HG02571 (cell line): ENCODE measurements around the gene CAPZB.

Source experiments
- ATAC-seq: cut with Tn5 transposase; IDR thresholded peaks from one replicate; pipeline ENCODE4 v1.9.1; 2021; ENCODE audit warnings: mild to moderate bottlenecking, moderate library complexity; ENCODE audit not compliant: unreplicated experiment

Gene CAPZB

DNA sequence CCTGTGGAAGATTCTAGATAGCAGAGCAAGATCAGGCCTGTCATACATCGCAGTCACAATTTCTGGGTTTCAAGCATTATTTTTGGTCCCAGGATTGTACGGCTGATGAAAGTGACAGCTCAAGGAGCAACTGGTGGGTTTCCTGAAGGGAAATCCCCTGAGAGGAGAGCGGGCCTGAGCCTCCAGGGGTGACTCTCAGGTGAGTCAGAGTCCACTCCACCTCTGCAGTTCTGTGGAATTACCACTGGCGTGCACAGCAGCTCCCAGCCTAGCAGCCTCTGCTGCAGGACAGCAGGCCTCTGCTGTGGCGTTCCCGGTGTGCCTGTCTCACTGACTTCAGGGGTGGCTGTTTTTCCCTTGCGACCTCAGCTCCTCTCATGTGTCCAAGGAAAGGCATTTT lies 148.8 kb downstream of the CAPZB start:
- ATAC-seq, result no peak

DNA sequence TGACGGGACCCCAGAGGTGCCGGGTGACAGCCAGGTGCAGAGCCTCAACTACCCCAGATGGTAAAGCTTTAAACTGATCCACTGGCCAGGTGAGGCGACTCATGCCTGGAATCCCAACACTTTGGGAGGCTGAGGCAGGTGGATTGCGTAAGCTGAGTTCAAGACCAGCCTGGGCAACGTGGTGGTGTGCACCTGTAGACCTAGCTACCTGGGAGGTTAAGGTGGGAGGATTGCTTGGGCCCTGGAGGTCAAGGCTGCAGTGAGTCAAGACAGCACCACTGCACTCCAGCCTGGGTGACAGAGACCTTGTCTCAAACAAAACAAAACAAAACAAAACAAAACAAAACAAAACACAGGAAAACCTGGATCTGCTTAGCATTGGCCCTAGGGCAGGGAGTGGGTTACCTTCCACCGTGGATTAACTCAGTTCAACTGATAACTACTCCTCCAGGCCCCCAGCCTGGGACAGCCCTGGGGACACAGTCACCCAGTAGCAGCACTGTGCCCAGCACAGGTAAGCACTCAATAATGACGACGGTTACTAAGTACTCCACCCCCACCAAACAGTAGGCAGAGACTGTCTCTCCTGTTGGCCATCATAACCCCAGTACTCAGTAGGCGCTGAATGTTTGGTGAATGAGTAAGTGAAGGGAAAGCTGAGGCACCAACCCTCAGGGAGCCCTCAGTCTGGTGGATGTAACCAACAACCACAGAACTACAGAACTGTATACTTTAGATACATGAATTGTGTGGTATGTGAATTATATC lies 151.6 kb downstream of the CAPZB start:
- no peak for ATAC-seq

DNA sequence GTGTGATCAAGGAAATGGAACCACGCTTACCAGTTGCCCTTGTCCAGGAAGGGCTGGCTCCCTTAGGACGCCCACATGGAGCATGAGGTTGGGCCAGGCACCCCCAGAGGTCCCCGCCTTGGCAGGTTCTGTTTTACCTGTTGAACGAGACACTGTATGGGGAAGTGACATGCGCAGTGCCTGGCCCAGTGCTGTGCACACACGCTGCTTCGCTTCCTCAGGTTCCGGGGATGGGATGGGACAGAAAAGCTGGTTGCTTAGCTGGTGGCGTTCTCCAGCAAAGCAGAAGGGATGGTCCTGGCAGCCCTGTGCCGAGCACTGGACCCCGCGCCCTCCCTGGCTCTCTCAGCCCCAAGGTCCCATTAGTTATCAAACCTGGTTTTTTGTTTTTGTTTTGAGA lies 152.5 kb downstream of the CAPZB start:
- no peak for ATAC-seq

DNA sequence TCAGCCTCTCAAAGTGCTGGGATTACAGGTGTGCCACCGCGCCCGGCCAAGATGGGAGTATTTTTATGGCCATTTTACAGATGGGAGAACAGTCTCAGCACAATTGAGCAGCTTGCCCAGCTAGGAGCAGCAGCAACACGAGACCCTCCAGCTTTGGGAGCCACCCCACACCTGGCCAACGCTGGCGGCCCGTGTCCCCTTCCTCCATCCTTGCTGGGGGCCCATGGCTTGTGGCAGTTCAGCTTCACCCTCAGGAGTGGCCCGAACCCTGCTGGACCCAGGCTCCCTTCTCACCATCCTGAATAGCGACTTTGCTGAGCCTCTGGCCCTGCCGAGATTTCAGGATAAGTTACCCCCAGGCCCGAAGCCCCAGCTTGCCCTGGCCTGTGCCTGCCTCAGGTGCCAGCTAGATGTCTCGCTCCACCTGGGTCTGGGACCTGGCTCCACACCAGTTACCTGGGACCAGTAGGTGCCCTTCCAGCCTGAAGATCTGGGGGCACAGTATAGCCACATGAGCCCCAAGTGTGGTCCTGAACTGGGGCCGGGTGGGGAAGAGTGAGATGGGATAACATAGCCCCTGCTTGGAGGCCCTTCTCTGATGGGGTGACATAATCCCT lies 154.0 kb downstream of the CAPZB start:
- no peak for ATAC-seq

DNA sequence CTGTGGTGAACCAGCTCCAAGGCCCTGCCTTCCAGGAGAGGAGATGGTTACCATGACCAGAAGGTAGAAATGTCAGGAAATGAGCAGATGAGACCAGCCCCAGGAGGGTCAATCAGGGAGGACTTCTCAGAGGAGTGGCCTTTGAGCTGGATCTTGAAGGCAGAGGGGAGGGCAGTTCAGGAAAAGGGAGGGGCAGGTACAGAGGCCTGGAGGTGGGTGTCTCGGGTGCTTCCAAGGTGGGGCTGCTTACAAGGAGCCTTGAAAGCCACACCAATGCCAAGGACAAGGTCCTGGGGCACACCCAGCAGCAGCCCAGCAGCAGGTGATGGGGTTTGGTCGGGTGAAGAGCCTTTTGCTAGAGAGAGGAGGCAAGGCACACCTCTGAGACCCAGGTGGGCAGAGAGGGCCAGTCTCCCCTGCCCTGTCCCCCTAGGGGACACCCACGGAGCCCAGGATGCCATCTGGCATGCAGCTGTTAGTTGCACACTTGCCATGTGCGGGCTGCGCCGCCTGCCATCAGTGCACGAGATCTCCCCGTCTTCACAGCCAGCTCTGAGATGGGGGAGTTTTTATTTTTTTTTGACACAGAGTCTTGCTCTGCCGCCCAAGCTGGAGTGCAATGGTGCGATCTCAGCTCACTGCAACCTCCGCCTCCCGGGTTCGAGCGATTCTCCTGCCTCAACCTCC lies 154.7 kb downstream of the CAPZB start:
- ATAC-seq, result no peak

DNA sequence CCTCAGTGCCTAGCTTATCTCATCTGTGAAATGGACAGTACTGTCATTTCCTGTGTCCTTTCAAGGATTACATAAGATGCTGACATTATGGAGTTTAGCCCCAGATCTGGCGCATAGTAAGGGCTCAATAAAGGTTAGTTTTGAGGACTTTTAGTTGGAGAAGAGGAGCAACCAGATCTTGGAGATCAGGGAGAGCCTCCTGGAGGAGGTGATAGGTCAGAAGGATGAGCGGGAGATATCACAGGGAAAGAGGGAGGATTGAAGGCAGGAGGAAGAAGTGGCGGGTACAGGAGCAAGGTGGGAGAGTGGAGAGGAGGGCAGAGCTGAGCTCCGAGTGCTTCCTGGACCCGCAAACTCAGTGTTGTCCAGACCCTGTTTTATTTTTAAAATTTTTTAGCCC lies 155.7 kb downstream of the CAPZB start:
- ATAC-seq, result no peak

DNA sequence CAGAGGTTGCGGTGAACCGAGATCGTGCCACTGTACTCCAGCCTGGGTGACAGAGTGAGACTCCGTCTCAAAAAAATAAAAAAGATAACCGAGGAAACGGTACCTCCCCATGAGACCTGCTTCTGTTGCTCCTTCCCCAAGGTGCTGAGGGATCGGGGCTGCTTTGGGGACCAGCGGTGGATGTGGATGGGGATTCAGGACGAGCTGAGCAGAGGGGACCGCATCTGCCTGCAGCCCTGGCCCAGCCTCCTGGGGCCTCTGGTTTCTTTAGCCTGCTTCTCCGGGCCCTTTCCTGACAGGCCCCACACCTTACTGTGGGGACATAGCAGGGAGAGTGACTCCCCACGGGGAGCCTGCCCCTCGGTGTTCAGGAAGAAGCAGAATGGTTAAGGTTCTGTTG lies 156.2 kb downstream of the CAPZB start:
- ATAC-seq, result no peak

DNA sequence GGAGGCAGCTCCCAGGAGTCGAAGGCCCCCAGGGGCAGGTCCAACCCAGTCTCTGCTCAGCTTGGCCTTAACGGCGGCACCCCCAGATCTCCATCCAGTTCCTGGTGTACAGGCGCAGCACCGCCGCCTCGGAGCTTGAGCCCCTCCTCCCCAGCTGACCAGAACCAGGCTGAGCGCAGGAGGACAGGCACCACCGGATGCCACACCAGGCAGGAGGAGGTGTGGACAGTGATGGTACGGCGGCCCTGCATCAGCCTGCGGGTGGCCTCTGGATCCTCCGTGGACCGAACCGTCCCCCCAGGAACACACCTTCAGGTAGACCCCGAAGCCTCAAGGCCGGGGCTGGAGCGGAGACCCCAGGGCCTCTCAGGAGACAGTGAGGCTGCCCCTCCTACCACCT lies 156.9 kb downstream of the CAPZB start:
- no peak for ATAC-seq

DNA sequence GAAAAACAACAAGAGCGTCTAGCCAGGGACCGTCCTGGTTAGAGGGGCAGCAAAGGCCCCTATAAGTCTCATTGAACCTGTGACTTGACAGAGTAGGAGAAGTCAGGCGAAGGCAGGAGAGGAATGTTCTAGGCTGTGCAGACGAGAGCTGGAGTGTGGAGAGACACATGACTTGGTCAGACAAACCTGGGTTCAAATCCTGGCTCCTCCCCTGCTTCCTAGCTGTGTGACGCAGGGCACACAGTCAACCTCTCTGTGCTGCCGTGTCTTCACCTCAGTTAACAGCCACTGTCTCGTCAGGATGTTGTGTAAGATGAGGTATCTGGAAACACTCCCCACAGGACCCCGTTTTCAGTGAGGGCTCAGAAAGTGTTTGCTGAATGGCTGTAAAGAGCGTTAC lies 157.6 kb downstream of the CAPZB start:
- ATAC-seq, result no peak

DNA sequence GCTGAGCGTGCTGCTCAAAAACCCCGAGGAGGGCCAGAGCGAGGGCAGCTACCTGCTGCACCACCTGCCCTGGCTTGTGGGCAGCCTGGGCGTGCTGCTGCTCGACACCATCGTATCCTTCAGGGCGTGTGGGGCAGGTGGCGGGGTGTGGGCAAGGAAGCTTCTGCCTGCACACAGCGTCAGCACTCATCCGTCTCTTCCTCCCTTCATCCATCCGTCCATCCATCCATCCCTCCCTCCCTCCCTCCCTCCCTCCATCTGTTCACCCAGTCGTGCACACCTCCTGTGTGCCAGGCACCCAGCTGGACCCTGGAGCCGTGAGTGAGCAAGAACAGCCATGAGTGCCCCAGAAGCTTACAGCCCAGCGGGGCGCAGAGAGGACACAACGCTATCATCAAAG lies 158.0 kb downstream of the CAPZB start:
- no peak for ATAC-seq

DNA sequence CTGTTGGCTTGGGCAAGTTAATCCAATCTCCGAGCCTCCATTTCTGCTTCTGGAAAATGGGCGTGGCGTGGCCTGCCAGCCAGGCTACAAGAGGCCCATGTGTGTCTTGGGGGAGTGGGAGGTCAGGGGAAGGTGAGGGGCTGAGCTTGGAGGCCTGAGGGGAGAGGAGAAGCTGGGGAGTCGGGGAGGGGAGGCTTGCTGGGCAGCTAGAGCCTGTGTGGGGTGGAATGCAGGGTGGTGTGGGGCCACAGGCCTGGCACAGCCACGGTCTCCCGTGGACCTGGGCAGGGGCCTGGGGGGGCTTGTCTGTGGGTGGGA lies 158.6 kb downstream of the CAPZB start:
- ATAC-seq, result no peak

DNA sequence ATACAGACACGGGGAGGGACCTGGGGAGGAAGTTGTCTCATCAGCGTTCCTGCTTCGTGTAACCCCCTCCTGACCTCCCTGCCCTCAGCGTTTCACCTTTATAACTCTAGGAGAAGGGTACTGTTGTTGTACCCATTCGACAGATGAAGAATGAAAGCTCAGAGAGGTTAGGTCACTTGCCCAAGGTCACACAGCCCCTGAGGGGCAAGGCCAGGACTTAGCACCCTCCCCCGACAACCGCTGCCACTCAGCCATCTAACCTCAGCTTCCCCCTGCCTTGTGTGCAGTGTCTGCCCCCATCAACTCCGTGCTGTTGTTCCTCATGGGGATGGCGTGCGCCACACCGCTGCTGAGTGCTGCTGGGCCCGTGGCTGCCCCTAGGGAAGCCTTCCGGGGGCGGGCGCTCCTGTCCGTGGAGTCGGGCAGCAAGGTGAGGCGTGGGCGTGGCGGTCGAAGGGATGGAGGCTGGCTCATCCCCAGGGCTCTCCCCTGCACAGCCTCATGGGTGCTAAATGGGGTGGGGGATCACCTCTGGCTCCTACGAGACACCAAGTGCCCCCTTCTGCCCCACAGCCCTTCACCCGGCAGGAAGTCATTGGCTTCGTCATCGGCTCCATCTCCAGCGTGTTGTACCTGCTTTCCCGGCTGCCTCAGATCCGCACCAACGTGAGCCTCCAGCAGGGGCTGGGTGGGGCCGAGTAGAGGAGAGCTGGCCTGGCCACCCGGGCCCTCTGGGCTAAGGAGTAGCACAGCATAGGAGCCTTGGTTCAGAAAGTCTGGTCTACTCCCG lies 159.2 kb downstream of the CAPZB start:
- no peak for ATAC-seq

DNA sequence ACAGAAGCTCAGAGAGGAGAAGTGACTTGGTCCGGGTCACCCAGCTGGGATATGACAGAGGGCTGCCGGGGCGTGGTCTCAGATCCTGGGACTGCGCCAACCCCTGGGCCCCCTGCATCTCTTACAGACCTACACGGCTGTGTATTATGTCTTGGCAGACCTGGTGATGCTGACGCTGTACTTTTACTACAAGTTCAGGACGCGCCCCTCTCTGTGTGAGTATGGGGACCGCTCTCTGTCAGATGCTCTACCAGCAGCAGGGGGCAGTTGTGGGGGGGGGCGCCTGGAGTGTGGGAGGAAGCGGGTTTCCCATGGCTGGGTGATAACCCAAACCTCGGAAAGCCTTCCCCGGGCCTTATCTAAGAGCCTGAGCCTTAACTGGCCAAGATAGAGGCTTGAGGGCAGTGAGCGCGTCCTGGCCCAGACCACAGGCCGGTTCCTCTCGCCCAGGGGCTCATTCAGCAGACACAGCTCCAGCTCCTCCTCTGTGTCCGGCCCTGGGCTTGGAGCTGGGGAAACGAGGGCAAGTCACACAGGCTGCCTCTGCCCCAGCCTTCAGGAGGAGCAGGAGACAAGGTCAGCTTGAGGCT lies 159.9 kb downstream of the CAPZB start:
- ATAC-seq, result no peak

DNA sequence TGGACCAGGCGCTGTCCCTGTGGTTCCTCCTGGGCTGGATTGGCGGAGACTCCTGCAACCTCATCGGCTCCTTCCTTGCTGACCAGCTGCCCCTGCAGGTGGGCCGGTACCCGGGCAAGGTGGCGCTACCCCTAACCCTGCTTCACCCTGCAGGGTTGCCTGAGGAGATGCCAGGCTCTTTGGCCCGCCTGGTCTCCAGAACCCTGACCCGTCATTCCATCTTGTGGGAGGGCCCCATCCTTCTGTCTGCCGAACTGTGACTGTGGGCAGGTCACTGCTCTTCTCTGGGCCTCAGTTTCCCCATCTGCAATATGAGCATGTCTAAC lies 160.7 kb downstream of the CAPZB start:
- no peak for ATAC-seq

DNA sequence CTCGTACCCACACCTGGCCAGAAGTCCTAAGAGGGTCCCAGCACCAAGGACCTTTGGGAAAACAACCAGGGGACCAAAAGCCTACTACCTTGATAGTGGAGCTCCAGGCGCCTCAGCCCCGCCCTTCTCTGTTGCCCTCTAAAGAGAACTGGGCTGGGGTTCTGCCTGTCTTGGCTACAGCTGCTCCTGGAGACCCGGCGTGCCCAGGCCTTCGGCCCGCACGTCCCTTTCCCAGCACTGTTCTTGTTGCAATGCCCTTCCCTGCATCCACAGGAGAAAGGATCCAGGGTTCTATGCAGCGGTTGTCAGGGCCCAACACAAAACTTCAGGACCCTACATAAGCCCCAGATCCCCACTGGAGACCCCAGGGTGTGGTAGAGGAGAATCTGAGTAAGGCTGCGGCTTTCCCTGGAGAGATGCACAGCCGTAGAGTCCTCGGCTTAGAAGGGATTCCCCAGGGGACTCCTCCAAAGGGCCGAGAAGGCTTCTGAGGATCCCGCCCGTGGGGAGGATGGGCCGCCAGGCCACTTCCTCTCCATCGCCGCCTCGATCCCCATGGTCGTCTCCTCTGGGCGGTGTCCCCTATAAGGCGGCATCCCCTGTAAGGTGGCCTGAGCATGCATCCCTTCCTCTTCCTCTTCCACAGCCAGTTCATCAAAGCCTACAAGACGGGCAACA lies 161.2 kb downstream of the CAPZB start:
- no peak for ATAC-seq

DNA sequence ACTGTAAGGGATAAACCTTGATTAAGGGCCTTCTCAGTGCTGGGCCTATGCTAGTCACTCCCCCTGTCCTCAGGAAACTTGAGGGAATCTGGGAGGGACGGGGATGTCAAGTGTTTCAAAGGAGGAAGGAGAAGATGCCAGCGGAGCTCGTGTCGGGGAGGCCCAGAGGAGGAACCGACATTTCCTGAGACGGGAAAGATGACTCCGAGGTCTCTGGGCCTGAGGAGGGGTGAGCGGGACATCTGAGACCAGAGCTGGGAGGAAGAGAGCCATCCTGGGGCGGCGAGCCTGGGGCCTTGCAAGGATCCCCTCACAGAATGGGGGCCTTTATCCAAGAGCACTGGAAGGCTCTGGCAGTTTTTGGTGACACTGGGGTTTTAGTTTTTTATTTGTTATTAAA lies 162.9 kb downstream of the CAPZB start:
- no peak for ATAC-seq

DNA sequence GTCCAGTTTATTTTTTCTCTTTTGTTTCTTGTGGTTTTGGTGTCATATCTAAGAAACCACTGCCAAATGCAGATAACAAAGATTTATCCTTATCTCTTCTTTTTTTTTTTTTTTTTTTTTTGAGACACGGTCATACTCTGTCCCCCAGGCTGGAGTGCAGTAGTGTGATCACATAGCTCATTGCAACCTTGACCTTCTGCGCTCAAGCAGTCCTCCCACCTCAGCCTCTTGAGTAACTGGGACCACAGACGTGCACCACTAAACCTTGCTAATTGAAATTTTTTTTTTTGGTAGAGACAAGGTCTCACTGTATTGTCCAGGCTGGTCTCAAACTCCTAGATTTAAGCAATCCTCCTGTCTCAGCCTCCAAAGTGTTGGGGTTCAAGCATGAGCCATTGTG lies 164.3 kb downstream of the CAPZB start:
- no peak for ATAC-seq

DNA sequence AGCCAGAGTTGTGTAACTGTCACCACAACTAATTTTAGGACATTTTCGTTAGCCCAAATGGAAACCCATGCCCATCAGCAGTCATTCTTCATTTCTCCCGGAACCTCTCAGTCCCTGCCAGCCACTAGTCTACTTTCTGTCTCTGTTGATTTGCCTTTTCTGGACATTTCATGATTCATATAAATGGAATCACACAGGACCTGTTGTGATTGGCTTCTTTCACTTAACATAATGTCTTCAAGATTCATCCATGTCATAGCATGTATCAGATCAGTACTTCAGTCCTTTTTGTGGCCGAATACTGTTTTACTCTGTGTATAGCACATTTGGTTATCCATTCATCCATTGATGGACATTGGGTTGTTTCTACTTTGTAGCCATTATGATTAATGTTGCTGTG lies 166.1 kb downstream of the CAPZB start:
- ATAC-seq, result no peak

DNA sequence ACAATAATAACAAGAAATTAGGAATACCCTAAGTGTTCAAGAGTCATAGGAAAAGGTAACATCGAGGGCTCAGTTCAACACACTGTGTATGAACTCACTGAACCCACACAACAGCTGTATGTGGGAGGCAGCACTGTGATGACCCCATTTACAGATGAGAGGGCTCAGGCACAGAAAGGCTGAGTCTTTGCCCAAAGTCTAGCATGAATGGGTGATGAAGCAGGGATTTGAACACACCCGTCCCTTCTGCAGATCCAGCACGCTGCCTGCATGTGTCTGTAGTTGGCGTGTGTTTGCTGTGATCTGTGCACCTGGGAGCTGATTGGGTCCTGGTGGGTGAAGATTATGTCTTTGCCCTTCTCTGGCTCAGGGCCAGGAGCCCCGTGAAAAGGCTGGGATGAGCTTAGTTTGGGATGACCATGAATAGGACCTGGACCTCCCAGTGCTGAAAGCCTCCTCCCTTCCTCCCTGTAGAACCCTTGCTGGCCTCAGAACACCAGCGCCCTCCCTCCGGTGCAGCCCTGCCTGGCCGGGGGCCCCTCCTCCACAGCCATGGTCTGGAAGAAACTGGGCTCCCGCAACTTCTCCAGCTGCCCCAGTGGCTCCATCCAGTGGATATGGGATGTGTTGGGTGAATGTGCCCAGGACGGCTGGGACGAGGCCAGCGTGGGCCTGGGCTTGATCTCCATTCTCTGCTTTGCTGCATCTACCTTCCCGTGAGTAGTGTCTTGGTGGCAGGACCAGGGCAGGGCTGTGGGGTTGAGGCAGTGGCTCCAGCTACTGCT lies 168.0 kb downstream of the CAPZB start:
- no peak for ATAC-seq
